ENCODE measurements around the gene GOLGA8R. TPM values are rescaled to one million over a fixed set of nuclear protein-coding genes. Genes with fewer than 3 reads are reported as not detected.
"Not testable (repeated sequence)": the region's sequence is repeated elsewhere in the genome, so short reads cannot be mapped to it uniquely, and the experiment has no call there.

The GOLGA8R gene, protein sequence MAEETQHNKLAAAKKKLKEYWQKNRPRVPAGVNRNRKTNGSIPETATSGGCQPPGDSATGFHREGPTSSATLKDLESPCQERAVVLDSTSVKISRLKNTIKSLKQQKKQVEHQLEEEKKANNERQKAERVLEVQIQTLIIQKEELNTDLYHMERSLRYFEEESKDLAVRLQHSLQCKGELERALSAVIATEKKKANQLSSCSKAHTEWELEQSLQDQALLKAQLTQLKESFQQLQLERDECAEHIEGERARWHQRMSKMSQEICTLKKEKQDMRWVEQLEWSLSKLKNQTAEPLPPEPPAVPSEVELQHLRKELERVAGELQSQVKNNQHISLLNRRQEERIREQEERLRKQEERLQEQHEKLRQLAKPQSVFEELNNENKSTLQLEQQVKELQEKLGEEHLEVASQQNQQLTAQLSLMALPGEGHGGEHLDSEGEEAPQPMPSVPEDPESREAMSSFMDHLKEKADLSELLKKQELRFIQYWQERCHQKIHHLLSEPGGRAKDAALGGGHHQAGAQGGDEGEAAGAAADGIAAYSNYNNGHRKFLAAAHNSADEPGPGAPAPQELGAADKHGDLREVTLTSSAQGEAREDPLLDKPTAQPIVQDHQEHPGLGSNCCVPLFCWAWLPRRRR
- 1 to 10 TPM in 1 of 2 experiments, under 1 TPM in 1; 0.75 to 1.3 TPM for total RNA-seq

DNA sequence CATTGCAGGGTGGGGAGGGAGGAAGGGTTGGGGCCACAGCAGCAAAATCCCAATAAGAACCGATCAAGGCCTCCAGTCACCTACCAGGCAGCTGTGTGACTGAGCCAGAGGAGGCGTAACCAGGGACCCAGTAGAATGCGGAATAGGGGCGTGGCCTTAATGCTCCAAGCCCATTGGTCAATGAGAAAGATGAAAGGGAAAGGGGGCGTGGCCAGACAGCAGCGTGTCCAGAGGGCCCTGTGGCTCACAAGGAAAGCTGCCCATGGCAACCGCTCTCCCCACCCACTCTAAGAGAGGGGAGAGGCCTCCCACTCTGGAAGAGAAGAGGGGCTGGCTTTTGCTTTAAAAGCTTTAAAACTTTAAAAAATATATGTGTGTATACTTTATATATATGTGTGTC, at the start of gene GOLGA8R:
Gene GOLGA8R (minus strand): TSS at position 101 of the 400 bp plus-strand sequence. CDS start 98 bp downstream, at position 3.
- CTCF ChIA-PET; H3K9me3 Mint-ChIP-seq (ENCODE audit: low read depth); H3K36me3 Mint-ChIP-seq (ENCODE audit: low read depth): not testable (repeated sequence)

DNA sequence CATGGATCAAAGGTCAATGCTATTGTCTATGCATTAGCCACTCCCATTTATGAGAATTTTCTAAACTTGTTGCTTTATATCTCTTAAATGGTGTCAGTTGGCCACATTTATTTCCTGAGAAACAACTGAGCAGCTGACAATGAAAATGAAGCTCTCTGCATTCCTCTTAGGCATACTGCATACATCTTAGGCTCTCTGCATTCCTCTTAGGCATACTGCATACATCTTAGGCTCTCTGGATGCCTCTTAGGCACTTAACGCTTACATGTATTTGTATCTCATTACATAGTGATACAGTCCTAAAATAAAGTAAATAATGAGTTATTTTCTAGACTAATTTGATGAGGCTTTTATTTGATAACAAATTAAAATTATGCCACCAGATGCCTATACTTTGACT, 49.8 kb upstream of the GOLGA8R start:
- DNase-seq; intact Hi-C loops (cut with DNase I, micrococcal nuclease); ATAC-seq; POLR2A ChIA-PET; CTCF ChIA-PET; H3K27ac Mint-ChIP-seq; H3K27me3 Mint-ChIP-seq; H3K4me1 Mint-ChIP-seq; H3K4me3 Mint-ChIP-seq; H3K36me3 Mint-ChIP-seq (ENCODE audit: low read depth); H3K9me3 Mint-ChIP-seq (ENCODE audit: low read depth): not testable (repeated sequence)

More for the DNA sequence above, at the start of gene GOLGA8R:
- DNase-seq; intact Hi-C loops (cut with DNase I, micrococcal nuclease); ATAC-seq; H3K4me3 Mint-ChIP-seq; POLR2A ChIA-PET; H3K27ac Mint-ChIP-seq; H3K4me1 Mint-ChIP-seq; H3K27me3 Mint-ChIP-seq: not testable (repeated sequence)

DNA sequence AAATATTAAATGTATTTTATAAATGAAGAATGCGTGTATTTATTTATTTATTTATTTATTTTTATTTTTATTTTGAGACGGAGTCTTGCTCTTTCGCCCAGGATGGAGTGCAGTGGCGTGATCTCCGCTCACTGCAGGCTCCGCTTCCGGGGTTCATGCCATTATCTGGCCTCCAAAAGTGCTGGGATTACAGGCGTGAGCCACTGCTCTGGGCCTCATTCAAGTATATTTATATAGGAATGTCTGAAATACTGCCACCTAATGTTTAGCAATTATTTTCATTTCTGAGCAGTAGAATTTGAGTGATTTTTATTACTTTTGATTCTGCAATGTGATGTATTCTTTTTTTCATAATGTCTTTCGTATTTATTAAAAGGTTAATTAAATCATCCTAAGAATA, 48.1 kb upstream of the GOLGA8R start:
- H3K36me3 Mint-ChIP-seq (ENCODE audit: low read depth); H3K4me1 Mint-ChIP-seq; H3K27me3 Mint-ChIP-seq; CTCF ChIA-PET; intact Hi-C loops (cut with DNase I, micrococcal nuclease); H3K27ac Mint-ChIP-seq; DNase-seq; H3K9me3 Mint-ChIP-seq (ENCODE audit: low read depth); ATAC-seq; POLR2A ChIA-PET; H3K4me3 Mint-ChIP-seq: not testable (repeated sequence)

DNA sequence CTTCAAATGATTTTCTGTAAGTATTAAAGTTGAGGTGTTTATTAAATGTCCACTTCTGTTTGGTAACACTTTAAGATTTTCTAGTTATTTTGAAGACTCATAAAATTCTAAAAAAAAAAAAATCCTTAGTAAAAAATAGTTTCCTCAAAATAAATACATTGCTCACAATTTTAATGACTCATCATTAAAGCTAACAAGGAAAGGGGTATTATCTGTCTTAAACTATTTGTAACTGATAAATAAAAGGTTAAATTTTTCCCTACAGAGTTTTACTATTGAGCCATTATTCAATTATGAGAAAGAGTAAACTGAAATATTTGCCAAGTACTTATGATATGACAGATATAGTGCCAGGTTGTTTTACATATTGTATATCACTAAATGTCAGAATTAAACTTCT, 38.6 kb upstream of the GOLGA8R start:
- H3K4me3 Mint-ChIP-seq; CTCF ChIA-PET; POLR2A ChIA-PET; ATAC-seq; DNase-seq; H3K36me3 Mint-ChIP-seq (ENCODE audit: low read depth); H3K27ac Mint-ChIP-seq; intact Hi-C loops (cut with DNase I, micrococcal nuclease); H3K27me3 Mint-ChIP-seq; H3K4me1 Mint-ChIP-seq; H3K9me3 Mint-ChIP-seq (ENCODE audit: low read depth): not testable (repeated sequence)

DNA sequence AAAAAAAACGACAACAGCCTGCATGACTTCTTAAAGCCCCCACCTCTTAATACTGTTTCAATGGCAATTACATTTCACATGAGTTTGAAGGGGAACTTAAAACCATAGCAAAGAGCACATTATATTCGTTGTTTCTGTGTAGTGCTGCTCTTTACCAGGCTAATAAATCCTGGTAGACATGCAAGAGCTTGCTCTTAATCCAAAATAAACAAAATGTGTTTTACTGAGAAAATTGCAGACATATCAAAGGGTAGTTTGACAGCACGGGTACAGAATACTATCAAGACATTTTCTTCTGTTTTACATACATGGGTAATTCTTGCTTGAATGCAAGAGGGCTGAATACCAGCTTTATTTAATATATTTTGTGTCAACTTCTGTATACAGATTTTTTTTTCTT, 24.3 kb upstream of the GOLGA8R start:
- ATAC-seq; H3K4me1 Mint-ChIP-seq; H3K36me3 Mint-ChIP-seq (ENCODE audit: low read depth); POLR2A ChIA-PET; H3K9me3 Mint-ChIP-seq (ENCODE audit: low read depth); DNase-seq; H3K27me3 Mint-ChIP-seq; intact Hi-C loops (cut with DNase I, micrococcal nuclease); H3K27ac Mint-ChIP-seq; CTCF ChIA-PET; H3K4me3 Mint-ChIP-seq: not testable (repeated sequence)

DNA sequence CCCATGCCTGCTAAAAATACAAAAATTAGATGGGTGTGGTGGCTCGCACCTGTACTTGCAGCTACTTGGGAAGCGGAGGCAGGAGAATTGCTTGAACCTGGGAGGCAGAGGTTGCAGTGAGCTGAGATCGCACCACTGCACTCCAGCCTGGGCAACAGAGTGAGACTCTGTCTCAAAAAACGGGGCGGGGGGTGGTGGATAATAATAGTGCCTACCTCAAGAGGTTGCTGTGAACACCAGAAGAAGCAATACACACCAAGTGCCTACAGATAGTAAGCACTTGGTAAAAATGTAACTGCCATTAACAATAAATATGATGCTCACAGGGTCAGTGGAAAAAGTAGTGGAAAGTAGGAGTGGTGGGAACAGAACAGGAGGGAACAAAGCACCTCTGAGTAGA, 21.8 kb upstream of the GOLGA8R start:
- not testable (repeated sequence) for H3K36me3 Mint-ChIP-seq (ENCODE audit: low read depth)

DNA sequence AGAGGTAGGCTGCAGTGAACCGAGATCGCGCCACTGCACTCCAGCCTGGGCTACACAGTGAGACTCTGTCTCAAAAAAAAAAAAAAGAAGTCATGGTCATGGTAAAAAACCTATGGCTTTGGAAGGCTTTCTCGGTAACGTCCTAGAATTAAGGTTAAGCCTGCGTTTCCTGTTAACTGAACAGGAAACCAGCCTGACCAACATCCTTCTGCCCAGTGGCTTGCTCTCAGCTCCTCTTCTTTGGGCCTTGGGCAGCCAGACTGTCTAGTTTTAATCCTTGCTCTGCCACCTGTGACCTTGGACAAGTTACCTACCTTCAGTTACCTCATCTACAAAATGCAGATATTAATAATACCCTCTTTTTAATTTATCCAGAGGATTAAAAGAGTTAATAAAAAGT, 6.7 kb upstream of the GOLGA8R start:
- not testable (repeated sequence) for H3K9me3 Mint-ChIP-seq (ENCODE audit: low read depth); H3K36me3 Mint-ChIP-seq (ENCODE audit: low read depth)

More for the DNA sequence above, 21.8 kb upstream of the GOLGA8R start:
- H3K4me1 Mint-ChIP-seq; H3K9me3 Mint-ChIP-seq (ENCODE audit: low read depth); DNase-seq; H3K27ac Mint-ChIP-seq; H3K27me3 Mint-ChIP-seq; ATAC-seq; POLR2A ChIA-PET; CTCF ChIA-PET; H3K4me3 Mint-ChIP-seq; intact Hi-C loops (cut with DNase I, micrococcal nuclease): not testable (repeated sequence)

DNA sequence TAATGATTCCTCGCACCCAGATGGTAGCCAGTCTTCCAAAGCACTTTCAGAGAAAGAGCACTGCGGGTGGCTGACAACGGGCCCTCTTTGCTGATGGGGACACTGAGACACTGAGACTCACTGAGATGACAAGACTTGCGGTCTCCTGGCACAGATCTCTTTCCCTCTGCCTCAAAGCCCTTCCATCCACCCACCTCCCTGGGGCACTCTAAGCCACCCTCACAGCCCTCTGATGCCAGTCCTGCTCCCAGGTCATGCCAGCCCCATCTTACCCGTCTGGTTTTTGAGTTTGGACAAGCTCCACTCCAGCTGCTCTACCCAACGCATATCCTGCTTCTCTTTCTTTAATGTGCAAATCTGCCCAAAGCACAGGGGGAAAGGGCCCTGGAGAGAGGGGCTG, 6.4 kb downstream of the GOLGA8R start:
- H3K9me3 Mint-ChIP-seq (ENCODE audit: low read depth); H3K4me1 Mint-ChIP-seq; H3K27ac Mint-ChIP-seq; DNase-seq; CTCF ChIA-PET; POLR2A ChIA-PET; H3K27me3 Mint-ChIP-seq; H3K4me3 Mint-ChIP-seq; intact Hi-C loops (cut with DNase I, micrococcal nuclease); ATAC-seq; H3K36me3 Mint-ChIP-seq (ENCODE audit: low read depth): not testable (repeated sequence)

More for the DNA sequence above, 6.7 kb upstream of the GOLGA8R start:
- H3K4me3 Mint-ChIP-seq; intact Hi-C loops (cut with DNase I, micrococcal nuclease); DNase-seq; ATAC-seq; H3K27me3 Mint-ChIP-seq; H3K27ac Mint-ChIP-seq; H3K4me1 Mint-ChIP-seq; CTCF ChIA-PET; POLR2A ChIA-PET: not testable (repeated sequence)

DNA sequence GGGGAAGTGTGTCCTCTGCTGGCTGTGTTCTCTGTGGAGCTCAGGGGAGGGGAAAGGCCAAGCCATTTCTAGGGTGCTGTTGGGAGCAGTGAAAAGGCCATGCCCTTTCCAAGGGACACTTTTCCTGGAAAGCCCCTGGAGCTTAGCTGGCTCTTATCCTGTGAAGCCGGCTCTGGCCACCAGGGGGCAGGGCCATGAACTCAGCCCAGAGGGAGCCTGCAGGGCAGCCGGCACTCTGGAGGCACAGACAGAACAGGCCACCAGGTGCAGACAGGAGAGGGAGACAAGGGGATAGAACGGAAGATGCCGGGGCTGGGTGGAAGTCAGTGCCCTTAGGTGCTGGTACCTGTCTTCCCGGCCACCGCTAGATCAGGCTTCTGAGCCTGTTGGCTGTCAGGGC, 15.1 kb downstream of the GOLGA8R start:
- ATAC-seq (peak; percentile 75), DNase-seq (peak; percentile 72)
- H3K27ac Mint-ChIP-seq; H3K27me3 Mint-ChIP-seq; intact Hi-C loops (cut with DNase I, micrococcal nuclease); POLR2A ChIA-PET; H3K4me3 Mint-ChIP-seq; H3K9me3 Mint-ChIP-seq (ENCODE audit: low read depth); CTCF ChIA-PET; H3K36me3 Mint-ChIP-seq (ENCODE audit: low read depth); H3K4me1 Mint-ChIP-seq: not testable (repeated sequence)

DNA sequence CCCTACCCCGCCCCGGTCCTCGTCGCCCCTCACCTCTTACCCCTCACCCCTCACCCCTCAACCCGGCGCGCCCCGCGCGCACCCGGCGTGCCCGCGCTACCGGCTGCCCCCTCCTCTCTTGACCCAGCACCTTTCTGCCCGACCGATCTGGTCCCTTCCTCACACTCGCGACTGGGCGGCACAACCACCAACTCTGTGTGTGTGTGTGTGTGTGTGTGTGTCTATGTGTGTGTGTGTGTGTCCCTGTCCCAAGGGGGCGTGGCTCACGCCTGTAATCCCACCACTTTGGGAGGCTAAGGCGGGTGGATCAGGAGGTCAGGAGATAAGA, 20.4 kb downstream of the GOLGA8R start:
- POLR2A ChIA-PET: not testable (repeated sequence)

DNA sequence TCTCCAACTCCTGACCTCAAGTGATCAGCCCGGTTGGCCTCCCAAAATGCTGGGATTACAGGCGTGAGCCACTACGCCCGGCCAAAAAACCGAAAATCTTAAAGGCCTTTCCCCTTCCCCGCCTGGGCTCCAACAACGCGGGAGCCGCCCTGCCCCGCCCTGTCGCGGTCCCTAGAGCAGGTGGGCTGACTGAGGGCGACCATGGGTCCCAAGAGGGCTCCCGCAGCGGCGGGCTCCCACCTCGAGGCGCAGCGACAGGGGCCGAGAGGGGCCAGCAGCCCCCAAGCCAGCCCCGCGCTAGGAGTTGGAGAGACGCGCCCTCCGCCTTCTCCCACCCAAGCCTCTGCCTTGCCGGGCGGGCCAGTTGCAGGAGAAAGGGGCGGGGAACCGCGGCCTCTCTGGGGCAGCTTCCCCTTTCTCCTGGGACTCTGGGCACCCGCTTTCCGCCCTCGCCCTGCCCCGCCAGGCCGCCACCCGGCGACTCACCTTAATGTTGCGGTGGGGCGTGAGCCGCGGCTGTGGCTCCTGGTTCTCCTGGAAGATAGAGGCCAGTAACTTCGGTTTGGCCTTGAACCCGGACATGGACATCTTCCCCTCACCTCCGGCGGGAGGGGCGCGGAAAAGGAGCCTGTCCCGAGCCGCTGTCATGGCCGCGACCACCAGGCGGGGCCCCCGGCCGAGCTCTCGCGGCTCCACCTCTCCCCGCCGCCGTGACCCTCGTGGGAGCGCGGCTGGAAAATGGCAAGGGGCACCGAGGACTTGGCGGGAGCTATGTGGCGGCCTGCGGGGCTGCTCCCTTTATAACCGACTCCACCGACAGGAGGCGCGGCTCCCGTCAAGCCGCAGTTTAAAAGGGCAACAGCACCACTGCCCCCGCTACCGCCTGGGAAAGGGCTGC, 21.0 kb downstream of the GOLGA8R start, which contains the start of gene CHRFAM7A:
Gene CHRFAM7A (minus strand): TSS at position 775 of the 898 bp plus-strand sequence. CDS start 10,189 bp downstream, outside the sequence.
- H3K9me3 Mint-ChIP-seq (ENCODE audit: low read depth); CTCF ChIA-PET; H3K27ac Mint-ChIP-seq; H3K36me3 Mint-ChIP-seq (ENCODE audit: low read depth); DNase-seq; intact Hi-C loops (cut with DNase I, micrococcal nuclease); POLR2A ChIA-PET; H3K4me1 Mint-ChIP-seq; H3K4me3 Mint-ChIP-seq; H3K27me3 Mint-ChIP-seq: not testable (repeated sequence)
- peak; percentile 73 for ATAC-seq

More for the DNA sequence above, 20.4 kb downstream of the GOLGA8R start:
- DNase-seq; H3K9me3 Mint-ChIP-seq (ENCODE audit: low read depth); H3K36me3 Mint-ChIP-seq (ENCODE audit: low read depth); intact Hi-C loops (cut with DNase I, micrococcal nuclease); CTCF ChIA-PET; H3K4me3 Mint-ChIP-seq; H3K4me1 Mint-ChIP-seq; H3K27ac Mint-ChIP-seq; H3K27me3 Mint-ChIP-seq: not testable (repeated sequence)
- ATAC-seq: peak; percentile 42
